Lower lobe of right lung (tissue), 2 donors: Measurements from ENCODE around the gene RCAN3. TPM values are rescaled to one million over a fixed set of nuclear protein-coding genes. Genes with fewer than 3 reads are reported as not detected.

Experiments
- ATAC-seq, 2 donors: fragments of 200-7000 bp; cut with Tn5 transposase; one replicate each; pipeline ENCODE4 v1.9.1; 2020 to 2022; ENCODE audit warnings: mild to moderate bottlenecking in 2 of 2, moderate library complexity in 2 of 2
- DNase-seq: peaks from one replicate; pipeline ENCODE4 v3.0.0-alpha.2; 2020
- H3K27ac ChIP-seq: fragments of 200-600 bp; one replicate; pipeline ENCODE4 v1.8.0; 2022
- H3K27me3 ChIP-seq: fragments of 200-600 bp; one replicate; pipeline ENCODE4 v1.8.0; 2022; ENCODE audit warnings: low read depth
- H3K36me3 ChIP-seq: fragments of 200-600 bp; one replicate; pipeline ENCODE4 v1.8.0; 2022; ENCODE audit warnings: mild to moderate bottlenecking
- H3K4me1 ChIP-seq: fragments of 200-600 bp; one replicate; pipeline ENCODE4 v1.8.0; 2022
- H3K4me3 ChIP-seq: fragments of 200-600 bp; one replicate; pipeline ENCODE4 v1.8.0; 2022; ENCODE audit warnings: mild to moderate bottlenecking
- H3K9me3 ChIP-seq: fragments of 200-600 bp; one replicate; pipeline ENCODE4 v1.8.0; 2022
- CTCF ChIP-seq: fragments of 200-600 bp; IDR thresholded peaks from one replicate; pipeline ENCODE4 v1.8.0; 2022; ENCODE audit warnings: antibody characterized with exemption, mild to moderate bottlenecking
- intact Hi-C: fragments of 100-400 bp; cut with DNase I; formaldehyde crosslinking; loops from one replicate; pipeline ENCODE4 v1.11.0; 2022
- total RNA-seq: library from RNA; stranded (reverse); fragmentation: NEBNext Ultra II Directional; extraction: Animal tissue kit (Norgen Biotek cat#: 25700); gene quantifications from one replicate; pipeline ENCODE4 v1.2.1, GENCODE V29; 2021
- donor health status: DM: no; HTN: yes; CAD: no; lungs with severe emphysema.

The RCAN3 gene
- total RNA-seq, 1 donor from 2014 or later: 16.7 TPM

DNA sequence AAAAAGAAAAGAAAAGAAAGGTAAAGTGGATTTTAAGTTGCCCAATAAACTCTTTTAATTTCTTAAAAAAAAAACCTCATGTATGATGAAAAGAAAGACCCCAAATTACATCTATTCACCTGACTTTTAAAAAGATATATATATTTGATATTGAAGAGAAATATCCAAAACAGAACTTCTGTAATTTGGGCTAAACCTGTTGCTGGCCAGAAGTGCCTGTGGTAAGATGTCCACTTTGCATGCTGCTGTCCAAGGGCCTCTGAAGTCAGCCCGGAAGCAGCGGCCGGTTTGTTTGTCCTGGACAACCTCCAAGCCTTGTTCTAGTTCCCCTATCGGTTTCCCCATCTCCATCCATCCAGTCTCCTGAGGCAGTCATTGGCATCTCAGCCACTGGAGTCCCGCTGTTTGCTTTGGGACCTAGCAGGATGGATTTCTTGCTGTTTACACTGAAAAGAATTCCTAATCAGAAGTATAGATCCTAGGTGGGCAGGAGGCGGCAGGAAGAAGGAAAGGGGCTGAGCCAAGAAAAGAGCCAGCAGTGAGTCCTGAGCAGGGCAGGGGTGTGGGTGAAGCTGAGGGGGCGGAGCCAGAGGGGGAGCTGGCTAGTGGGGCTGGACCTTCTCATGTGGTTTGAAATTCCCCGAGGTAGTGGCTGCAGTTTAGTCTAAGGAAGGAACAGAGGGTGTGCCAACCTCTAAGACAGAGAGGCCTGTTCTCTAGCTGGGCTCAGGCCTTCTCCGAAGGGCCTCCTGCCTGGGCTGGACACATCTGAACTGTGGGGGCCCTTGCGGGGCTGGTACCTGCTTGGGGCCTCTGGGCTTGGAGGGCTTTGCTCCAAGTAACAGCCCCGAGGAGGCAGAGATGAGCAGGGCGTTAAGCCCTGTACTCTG, 56.5 kb downstream of the RCAN3 start:
- peak overlapping the region; percentile 13 for H3K27ac ChIP-seq
- no peak for TF ChIP-seq CTCF
- DNase-seq (peak; percentile 84), ATAC-seq (peak; percentile 79 to 80)
- no peaks in the 10 kb centered on the region for H3K9me3 ChIP-seq
- peaks cover 23% of the 10 kb centered on the region for H3K27me3 ChIP-seq
- H3K4me1 ChIP-seq: peaks cover 22% of the 10 kb centered on the region
- intact Hi-C loops: no loop called here
- no peaks in the 10 kb centered on the region for H3K36me3 ChIP-seq
- no peak overlapping the region for H3K4me3 ChIP-seq

DNA sequence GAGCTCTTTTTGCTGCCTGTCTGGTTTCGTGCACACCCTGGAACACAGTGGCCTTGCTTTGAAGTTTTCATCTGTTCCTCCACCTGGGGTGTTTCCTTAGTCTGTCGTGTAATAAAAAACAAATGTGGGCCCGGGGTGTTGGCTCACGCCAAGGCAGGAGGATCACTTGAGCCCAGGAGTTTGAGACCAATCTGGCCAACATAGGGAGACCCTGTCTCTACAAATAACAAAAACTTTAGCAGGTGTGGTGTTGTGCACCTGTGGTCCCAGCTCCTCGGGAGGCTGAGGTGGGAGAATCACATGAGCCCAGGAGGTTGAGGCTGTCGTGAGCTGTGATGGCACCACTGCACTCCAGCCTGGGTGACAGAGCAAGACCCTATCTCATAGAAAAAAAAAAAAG, 57.7 kb downstream of the RCAN3 start:
- DNase-seq (no peak), ATAC-seq (no peak)
- intact Hi-C loops: no loop called here
- Histone ChIP-seq H3K36me3 (no peaks in the 10 kb centered on the region), H3K27me3 (peaks cover 12% of the 10 kb centered on the region), H3K9me3 (no peaks in the 10 kb centered on the region), H3K4me3 (no peak overlapping the region), H3K27ac (no peak overlapping the region), H3K4me1 (peaks cover 22% of the 10 kb centered on the region)
- no peak for TF ChIP-seq CTCF

DNA sequence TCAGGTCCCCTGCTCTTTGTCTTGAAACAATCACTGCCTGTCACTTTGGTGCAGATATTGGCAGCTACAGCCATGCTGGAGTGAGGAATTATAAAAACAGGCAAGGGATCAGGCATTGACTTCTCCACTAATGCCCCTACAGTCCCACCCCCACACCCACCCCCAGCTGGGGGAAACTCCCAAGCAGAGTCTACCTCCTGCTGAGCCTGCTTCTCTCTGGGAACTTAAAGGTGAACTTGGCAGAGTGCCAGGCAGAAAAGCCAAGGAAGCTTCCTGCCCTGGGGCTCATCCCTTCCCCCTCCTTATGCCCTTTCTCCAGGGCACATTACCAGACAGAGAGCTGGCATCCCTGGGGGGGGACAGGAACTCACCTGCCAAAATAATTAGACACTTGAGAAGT, 60.0 kb downstream of the RCAN3 start:
- no peak for DNase-seq

GRCh38 chr1:24564695-24565094, 62.1 kb downstream of the RCAN3 start:
- DNase-seq (no peak), ATAC-seq (no peak)
- no peak overlapping the region for H3K4me3 ChIP-seq
- intact Hi-C loops: no loop called here
- no peak for TF ChIP-seq CTCF
- H3K4me1 ChIP-seq: peaks cover 4% of the 10 kb centered on the region
- no peaks in the 10 kb centered on the region for H3K27me3 ChIP-seq
- no peak overlapping the region for H3K27ac ChIP-seq
- no peaks in the 10 kb centered on the region for H3K9me3 ChIP-seq
- H3K36me3 ChIP-seq: no peaks in the 10 kb centered on the region

More for the DNA sequence above, 60.0 kb downstream of the RCAN3 start:
- Histone ChIP-seq H3K36me3 (no peaks in the 10 kb centered on the region), H3K4me1 (peaks cover 25% of the 10 kb centered on the region), H3K4me3 (no peak overlapping the region), H3K27me3 (no peaks in the 10 kb centered on the region), H3K9me3 (no peaks in the 10 kb centered on the region), H3K27ac (no peak overlapping the region)
- no peak for ATAC-seq
- TF ChIP-seq CTCF: no peak
- intact Hi-C loops: no loop called here

GRCh38 chr1:24566236-24566867, 63.7 kb downstream of the RCAN3 start:
- H3K27ac ChIP-seq: no peak overlapping the region
- peaks cover 4% of the 10 kb centered on the region for H3K4me1 ChIP-seq
- ATAC-seq: no peak
- H3K27me3 ChIP-seq: no peaks in the 10 kb centered on the region
- no peak for TF ChIP-seq CTCF
- intact Hi-C loops: no loop called here
- DNase-seq: peak; percentile 24
- H3K9me3 ChIP-seq: no peaks in the 10 kb centered on the region
- no peak overlapping the region for H3K4me3 ChIP-seq
- H3K36me3 ChIP-seq: no peaks in the 10 kb centered on the region
